Bronchial epithelial cell (primary cell): ENCODE results near the gene LAMB4. TPM values are rescaled to one million over a fixed set of nuclear protein-coding genes. Genes with fewer than 3 reads are reported as not detected.

ENCODE experiments used
- DNase-seq: peaks from one replicate; pipeline ENCODE4 v3.0.0-alpha.2; 2010; ENCODE audit warnings: low read depth
- FAIRE-seq: peaks from 2 replicates; lab custom pipeline; 2011; peaks lifted over from hg19 to GRCh38; lab: Jason Lieb, UNC
- H3K27me3 ChIP-seq: 2 replicates; pipeline ENCODE4 v1.5.1; 2011; ENCODE audit warnings: low read length; ENCODE audit not compliant: control insufficient read depth, insufficient read depth
- H3K36me3 ChIP-seq: 2 replicates; pipeline ENCODE4 v1.5.1; 2011; ENCODE audit warnings: low read length; ENCODE audit not compliant: control insufficient read depth, insufficient read depth
- H3K4me3 ChIP-seq: 2 replicates; pipeline ENCODE4 v1.5.1; 2011; ENCODE audit warnings: mild to moderate bottlenecking, low read depth, low read length, control low read depth
- total RNA-seq: library from RNA; depleted of rRNA; stranded (reverse); fragments of >200 nt; gene quantifications from 2 replicates; pipeline ENCODE4 v1.2.1, GENCODE V29; 2014
- TF ChIP-seq, protein P1 (sequence below): IDR thresholded peaks from 2 replicates; pipeline ENCODE4 v1.5.1; 2011; ENCODE audit warnings: mild to moderate bottlenecking, moderate library complexity, low read length, control low read depth, inconsistent platforms; ENCODE audit not compliant: insufficient read depth, severe bottlenecking

LAMB4 gene
- total RNA-seq, 1 donor from 2014 or later: under 0.01 TPM

DNA sequence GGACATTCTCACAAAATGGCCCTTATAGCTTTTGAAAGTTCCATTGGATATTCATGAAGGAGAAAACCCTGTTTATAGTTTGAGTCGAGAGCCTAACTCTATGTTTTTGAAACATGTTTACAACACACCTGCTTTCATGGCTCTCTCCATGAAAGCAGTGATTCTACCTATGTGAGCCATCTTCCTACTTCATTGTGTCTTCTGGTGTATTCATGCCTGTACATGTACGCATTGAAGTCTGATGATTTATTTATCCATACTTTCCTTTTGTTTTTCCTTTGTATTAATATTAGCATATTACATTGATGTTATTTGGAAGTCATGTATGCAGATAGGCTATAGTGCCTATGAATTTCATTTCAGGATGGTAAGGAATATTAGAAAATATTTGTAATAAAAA is 58.0 kb downstream of the LAMB4 start:
- H3K4me3 ChIP-seq: no peak overlapping the region
- TF ChIP-seq, protein P1, sequence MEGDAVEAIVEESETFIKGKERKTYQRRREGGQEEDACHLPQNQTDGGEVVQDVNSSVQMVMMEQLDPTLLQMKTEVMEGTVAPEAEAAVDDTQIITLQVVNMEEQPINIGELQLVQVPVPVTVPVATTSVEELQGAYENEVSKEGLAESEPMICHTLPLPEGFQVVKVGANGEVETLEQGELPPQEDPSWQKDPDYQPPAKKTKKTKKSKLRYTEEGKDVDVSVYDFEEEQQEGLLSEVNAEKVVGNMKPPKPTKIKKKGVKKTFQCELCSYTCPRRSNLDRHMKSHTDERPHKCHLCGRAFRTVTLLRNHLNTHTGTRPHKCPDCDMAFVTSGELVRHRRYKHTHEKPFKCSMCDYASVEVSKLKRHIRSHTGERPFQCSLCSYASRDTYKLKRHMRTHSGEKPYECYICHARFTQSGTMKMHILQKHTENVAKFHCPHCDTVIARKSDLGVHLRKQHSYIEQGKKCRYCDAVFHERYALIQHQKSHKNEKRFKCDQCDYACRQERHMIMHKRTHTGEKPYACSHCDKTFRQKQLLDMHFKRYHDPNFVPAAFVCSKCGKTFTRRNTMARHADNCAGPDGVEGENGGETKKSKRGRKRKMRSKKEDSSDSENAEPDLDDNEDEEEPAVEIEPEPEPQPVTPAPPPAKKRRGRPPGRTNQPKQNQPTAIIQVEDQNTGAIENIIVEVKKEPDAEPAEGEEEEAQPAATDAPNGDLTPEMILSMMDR: no peak
- no peaks in the 10 kb centered on the region for H3K27me3 ChIP-seq
- no peaks in the 10 kb centered on the region for H3K36me3 ChIP-seq
- peak; percentile 57 for DNase-seq
- FAIRE-seq: no peak

DNA sequence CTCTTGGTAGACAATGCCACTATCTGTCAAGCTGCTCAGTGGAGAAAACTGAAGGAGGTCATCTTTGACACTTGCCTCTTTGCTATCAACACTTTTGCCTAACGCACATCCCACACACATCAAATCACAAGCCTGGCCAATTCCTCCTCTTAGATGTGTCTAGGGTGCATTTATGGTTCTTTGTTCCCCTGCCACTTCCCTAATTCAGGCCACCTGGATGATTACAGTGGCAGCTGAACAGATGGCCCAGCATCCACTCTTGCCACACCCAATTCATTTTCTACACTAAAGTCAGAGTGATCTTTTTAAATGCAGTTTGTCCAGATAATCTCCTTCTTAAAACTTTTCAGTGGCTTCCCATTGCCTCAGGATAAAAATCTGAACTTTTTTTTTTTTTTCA is 58.6 kb downstream of the LAMB4 start:
- FAIRE-seq (no peak), DNase-seq (no peak)
- Histone ChIP-seq H3K36me3 (no peaks in the 10 kb centered on the region), H3K4me3 (no peak overlapping the region), H3K27me3 (no peaks in the 10 kb centered on the region)
- TF ChIP-seq, protein P1: no peak

DNA sequence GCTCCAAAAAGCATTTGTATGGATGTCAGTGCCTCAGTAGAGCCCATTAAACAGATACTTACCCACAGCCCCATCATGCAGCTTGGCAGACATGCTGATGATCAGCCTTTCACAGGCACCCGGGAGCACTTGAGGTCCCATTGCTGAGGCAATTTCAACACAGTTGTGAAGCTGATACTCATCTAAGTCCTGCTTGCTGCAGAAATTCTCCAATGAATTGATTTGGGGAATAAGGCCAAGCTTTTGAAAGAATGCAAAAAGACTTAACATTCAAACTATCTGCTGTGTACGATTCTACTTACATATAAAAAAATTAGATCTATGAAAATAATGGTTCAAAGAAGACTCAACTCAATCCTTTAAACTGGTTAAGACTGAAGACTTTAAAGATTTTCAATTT is 60.5 kb downstream of the LAMB4 start:
- Histone ChIP-seq H3K27me3 (no peaks in the 10 kb centered on the region), H3K36me3 (no peaks in the 10 kb centered on the region), H3K4me3 (no peak overlapping the region)
- TF ChIP-seq, protein P1: no peak
- FAIRE-seq: no peak
- DNase-seq: no peak

DNA sequence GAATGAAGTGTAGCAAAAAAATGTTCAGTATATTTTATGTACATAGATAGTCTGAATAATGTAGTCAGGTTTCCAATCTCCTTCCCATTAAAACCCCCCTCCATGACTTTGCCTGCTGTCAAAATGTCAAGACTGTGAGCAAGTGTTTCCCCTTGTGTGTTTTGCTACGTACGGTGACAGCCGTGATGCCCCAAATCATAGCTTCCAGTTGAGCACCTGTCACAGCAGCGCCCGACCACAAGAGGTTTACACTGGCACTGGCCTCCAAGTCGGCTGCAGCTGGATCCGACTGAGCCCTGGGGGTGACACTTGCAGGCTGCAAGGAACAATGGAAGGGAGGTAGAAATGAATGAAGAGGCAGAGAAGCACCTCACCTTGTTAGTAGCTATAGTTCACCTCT is 62.3 kb downstream of the LAMB4 start:
- H3K36me3 ChIP-seq: no peaks in the 10 kb centered on the region
- H3K4me3 ChIP-seq: no peak overlapping the region
- FAIRE-seq (no peak), DNase-seq (no peak)
- TF ChIP-seq, protein P1: no peak
- no peaks in the 10 kb centered on the region for H3K27me3 ChIP-seq

DNA sequence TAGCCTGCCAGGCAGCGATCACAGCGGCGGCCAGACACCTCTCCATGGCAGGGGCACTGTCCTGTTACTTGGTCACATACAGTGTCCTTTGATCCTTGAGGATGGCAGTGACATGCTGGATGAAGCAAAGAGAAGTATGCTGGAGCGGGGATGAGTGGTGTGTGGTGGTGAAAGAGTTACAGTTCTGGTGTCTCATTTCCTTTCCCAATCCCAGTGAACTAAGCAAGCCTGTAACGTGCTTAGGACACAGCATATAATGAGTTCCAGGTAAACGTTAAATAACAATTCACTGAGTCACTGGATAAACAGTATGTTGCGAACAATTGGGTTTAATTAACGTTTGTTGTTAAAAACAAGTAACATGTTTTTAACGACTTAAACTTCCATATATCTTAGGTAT is 63.7 kb downstream of the LAMB4 start:
- FAIRE-seq: no peak
- Histone ChIP-seq H3K36me3 (no peaks in the 10 kb centered on the region), H3K27me3 (no peaks in the 10 kb centered on the region), H3K4me3 (no peak overlapping the region)
- TF ChIP-seq, protein P1: no peak
- DNase-seq: peak; percentile 93

DNA sequence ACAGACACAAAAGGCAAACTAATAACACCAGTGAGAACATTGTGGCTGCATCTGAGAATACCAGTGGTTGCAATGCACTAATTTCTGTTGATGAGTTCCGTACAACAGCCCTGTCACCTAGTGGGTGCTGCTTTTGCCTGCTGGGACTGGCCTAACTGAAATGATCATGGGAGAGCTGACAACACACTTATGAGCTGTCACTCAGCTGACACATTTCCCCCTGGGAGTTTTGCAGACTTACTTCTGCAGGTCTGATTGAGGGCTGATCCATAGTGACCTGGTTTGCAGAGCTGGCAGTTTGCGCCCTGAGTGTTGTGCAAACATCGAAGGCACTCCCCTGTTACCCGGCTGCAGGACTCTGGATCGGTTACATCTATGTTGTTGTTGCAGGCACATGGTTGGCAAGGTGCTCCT is 66.6 kb downstream of the LAMB4 start:
- peak; percentile 66 for FAIRE-seq
- DNase-seq: peak; percentile 98
- Histone ChIP-seq H3K4me3 (no peak overlapping the region), H3K27me3 (no peaks in the 10 kb centered on the region), H3K36me3 (no peaks in the 10 kb centered on the region)
- TF ChIP-seq, protein P1: no peak
